ENCODE results near the gene EIF5AL1.
"Not testable (repeated sequence)": the region's sequence is repeated elsewhere in the genome, so short reads cannot be mapped to it uniquely, and the experiment has no call there.

EIF5AL1 gene

GRCh38 chr10:79547128-79547527, 34.8 kb downstream of the EIF5AL1 start:
- not testable (repeated sequence) for H3K27ac ChIP-seq; DNase-seq (ENCODE audit: low read depth, low spot score)

DNA sequence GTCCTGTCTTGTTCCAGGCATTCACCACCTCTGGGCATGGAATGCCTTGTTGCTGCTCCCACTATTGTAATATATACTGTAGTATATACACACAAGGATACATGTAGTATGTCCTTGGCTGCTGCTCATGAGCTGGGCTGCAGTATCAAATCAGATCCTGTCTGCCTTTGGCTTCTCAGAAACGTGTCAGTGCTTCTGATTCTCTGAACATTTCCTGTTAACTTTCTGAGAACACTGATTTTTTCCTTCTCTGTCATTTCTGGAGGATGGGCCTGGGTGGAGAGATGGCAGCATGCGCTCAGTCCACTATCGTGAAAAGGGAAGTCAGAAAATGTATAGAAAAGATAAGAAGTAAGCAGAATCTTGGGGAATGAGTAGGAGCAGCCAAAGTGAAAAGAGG, 35.6 kb downstream of the EIF5AL1 start:
- no peak overlapping the region for H3K27ac ChIP-seq
- no peak for DNase-seq (ENCODE audit: low read depth, low spot score)

DNA sequence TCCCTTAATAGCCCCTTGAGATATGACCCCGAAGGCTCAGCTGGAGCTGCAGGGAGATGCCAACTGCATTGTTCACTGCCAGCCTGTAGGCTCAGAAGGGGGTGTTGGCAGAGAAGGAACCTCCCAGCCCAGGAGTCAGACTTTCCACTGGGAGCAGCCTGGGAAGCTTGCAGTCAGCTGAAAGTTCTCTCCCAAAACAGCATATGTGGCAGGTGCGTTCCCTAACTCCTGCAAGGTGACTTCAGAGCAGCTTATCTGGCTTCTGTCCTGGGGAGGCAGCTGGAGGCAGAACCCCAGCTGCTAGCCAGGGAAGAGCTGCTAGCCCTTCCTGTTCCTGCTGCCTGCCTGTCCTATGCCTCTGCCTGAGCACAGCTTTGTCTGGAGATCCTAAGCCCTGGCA, 39.8 kb downstream of the EIF5AL1 start:
- DNase-seq (ENCODE audit: low read depth, low spot score), result no peak

DNA sequence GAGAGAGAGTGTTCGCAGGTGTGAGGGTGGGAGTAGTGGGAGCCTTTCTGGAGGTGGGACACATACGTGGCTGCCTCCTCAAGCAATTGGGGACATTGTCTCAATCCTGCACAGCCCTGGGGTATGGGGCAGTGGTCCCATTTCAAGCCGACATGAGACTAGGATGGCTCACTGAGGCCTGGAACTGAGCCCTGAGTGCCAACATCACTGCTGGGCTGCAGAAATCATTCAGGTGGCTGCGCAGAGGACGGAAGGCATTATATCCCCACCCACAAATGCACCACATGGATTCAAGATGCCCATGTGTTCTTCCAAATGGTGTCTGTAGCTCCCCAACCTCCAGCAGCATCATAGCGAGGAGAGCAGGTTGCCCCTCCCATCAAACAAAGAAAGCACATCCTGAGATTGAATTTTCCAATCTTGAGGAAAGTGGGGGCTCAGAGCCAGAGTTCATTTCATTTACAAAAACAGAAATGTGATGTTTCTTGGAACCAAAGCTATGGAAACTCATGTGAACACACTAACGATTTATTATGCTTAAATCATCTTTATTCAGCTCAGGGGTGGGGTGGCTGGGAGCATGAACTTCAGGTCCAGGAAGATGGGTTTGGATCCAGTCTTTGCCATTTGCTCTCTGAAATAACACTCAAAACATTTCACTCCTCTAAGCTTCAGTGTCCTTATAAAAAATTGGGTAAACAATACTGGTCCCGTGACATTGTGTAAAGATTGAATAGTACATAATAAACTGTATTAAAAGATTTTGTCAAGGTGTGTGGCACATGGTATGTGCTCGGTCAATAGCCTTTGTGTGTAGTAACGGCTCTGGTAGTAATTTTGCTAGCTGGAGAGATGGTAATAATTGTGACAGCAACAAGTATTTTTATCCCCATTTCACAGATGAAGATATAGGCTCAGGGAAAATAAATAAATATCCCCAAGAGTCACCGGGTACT, 43.3 kb downstream of the EIF5AL1 start:
- DNase-seq (ENCODE audit: low read depth, low spot score), result no peak
- no peak overlapping the region for H3K27ac ChIP-seq

More for the DNA sequence above, 39.8 kb downstream of the EIF5AL1 start:
- H3K27ac ChIP-seq, result no peak overlapping the region

DNA sequence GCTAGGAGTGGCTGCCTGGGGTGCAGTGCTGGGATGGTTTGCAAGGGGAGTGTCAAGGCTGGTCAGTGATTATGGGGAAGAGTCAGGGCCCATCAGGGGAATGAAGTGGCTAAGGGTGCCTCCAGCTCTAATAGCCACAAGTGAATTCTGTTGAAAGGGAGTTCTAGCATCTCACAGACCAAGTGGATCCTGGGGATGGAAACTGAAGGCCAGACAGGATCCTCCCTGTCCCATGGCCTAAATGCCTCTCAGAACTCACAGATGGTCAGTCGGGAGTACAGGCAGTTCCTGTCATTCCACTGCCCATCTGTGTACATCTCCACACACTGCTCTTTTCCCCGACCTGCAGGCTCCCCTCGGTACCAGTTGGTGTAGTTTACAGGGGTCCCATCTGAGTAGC, 44.6 kb downstream of the EIF5AL1 start:
- not testable (repeated sequence) for H3K27ac ChIP-seq; DNase-seq (ENCODE audit: low read depth, low spot score)

DNA sequence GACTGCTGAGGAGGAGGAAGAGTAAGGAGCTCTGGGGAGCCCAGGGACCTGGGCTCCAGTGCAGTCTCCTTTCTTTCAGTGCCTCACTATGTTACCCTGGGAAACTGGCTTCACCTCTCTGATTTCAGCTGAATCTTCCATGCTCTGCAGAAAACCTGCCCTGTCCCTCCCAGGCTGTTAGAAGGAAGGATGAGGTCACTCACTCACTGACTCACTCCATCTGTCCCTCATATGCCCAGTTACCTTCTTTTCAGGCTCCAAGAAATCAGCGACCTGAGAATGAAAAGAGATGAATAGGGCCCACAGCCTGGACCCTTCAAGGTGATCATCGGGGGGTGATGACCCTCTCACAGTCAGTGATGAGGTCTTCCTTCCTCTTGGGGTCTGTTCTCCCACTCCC, 47.4 kb downstream of the EIF5AL1 start:
- no peak for DNase-seq (ENCODE audit: low read depth, low spot score)
- no peak overlapping the region for H3K27ac ChIP-seq

DNA sequence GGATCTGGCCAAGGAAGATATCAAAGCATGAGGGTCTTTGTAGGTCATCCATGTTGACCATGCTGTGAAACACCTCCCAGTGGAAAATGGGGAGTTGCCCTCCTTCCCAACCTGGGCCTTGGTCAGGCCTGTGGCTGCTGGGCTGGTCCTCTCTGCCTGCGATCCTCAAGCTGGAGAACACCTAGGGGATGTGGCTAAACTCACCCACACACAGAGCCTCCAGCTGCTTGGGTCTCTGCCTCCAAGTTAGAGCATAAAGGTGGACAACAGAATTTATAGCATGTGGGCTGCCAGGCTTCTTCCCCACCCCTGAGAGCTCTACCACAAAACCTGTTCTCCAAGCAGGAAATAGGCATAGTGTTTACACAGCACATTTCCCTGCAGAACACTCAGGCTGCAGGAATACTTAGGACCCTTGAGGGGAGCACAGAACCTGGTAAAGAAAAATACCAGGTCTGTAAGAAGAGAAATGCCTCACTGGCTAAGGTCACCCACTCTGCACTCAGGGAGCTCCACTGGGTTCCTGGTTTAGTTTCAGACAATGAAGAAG, 47.9 kb downstream of the EIF5AL1 start, which contains the start of gene SFTPA2:
TSS of gene SFTPA2 (minus strand) at position 248 of the 550 bp plus-strand sequence. CDS start 924 bp downstream, outside the sequence.
- no peak within 1 kb of the TSS for H3K27ac ChIP-seq
- DNase-seq (ENCODE audit: low read depth, low spot score), result no peak

DNA sequence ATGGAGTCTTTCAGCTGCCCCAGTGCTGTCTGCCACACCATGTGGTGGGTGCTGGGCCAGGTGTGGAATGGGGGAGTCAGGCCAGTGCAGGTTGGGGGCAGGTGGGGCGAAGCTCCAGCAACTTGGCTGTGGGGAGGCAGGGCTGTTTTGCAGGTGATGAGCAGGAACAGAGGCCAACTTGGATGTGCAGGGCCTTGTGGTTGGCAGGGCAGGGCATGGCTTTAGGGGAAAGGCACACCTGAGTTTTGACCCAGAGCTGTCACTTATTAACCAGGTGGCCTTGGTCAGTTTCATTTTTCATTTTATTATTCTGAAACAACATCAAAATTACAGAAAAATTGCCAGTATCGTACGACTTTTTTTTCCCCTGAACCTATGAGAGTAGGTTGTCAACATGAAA, 48.9 kb downstream of the EIF5AL1 start:
- no peak for DNase-seq (ENCODE audit: low read depth, low spot score)
- H3K27ac ChIP-seq, result no peak overlapping the region

DNA sequence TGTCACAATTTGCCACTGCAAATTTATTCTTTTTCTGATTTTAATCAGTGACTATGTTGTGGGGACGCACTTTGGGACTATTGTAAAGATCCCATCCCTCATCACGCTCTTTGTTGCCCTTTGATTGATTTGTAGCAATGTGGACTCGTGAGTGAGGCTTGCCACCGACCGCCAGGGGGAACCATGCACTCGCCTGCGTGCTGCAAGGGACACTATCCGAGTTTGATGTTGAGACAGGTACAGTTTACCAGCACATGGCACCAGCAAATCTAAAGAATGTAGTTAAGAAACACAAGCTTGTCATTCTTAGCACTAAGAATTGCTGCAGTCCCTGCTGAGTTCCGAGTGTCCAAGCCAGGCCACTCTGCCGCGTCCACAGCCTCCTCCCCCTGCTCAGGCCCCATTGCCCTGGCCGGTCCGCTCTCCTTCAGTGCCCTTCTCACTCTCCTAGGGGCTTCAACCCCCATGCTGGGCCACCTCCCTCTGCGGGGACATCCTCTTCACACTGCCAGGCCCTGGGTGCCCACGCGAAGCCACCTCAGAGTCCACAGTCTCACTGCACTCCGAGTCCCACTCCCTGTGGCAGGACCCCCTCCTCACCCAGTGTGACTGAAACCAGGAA, 49.9 kb downstream of the EIF5AL1 start:
- H3K27ac ChIP-seq, result no peak overlapping the region
- DNase-seq (ENCODE audit: low read depth, low spot score), result no peak

- DNase-seq (ENCODE audit: low read depth, low spot score), result no peak
- H3K27ac ChIP-seq, result no peak overlapping the region
Measured at GRCh38 chr10:79563426-79563825, 51.1 kb downstream of the EIF5AL1 start.
